Keratinocyte (primary cell): ENCODE results near the gene SCFD2. TPM values are rescaled to one million over a fixed set of nuclear protein-coding genes. Genes with fewer than 3 reads are reported as not detected.

Source experiments
- DNase-seq: peaks from one replicate; pipeline ENCODE4 v3.0.0-alpha.2; 2011; ENCODE audit warnings: low read depth, missing footprints, low spot score
- FAIRE-seq: peaks from 2 replicates; lab custom pipeline; 2011; peaks lifted over from hg19 to GRCh38; lab: Jason Lieb, UNC
- H2AFZ ChIP-seq: 2 replicates; pipeline ENCODE4 v1.6.0; 2012; ENCODE audit warnings: low read length, control low read depth, inconsistent platforms; ENCODE audit not compliant: control insufficient read depth
- H3K27ac ChIP-seq: 2 replicates; pipeline ENCODE4 v1.5.1; 2011; ENCODE audit warnings: low read length; ENCODE audit not compliant: control insufficient read depth, insufficient read depth
- H3K27me3 ChIP-seq: 3 replicates; pipeline ENCODE4 v1.6.0; 2011; ENCODE audit warnings: low read length; ENCODE audit not compliant: control insufficient read depth, insufficient read depth; ENCODE audit errors: extremely low read depth
- H3K36me3 ChIP-seq, 2 experiments: 2 replicates in 1 of 2; 3 replicates in 1 of 2; pipeline ENCODE4 v1.5.1; 2011; ENCODE audit warnings: low read length in 2 of 2, mild to moderate bottlenecking in 1 of 2; ENCODE audit not compliant: control insufficient read depth in 2 of 2, insufficient read depth in 2 of 2; ENCODE audit errors: extremely low read depth in 1 of 2
- H3K4me1 ChIP-seq: 3 replicates; pipeline ENCODE4 v1.5.1; 2011; ENCODE audit warnings: low read length; ENCODE audit not compliant: control insufficient read depth, insufficient read depth; ENCODE audit errors: extremely low read depth
- H3K4me2 ChIP-seq: 3 replicates; pipeline ENCODE4 v1.6.0; 2011; ENCODE audit warnings: low read depth, low read length; ENCODE audit not compliant: control insufficient read depth, insufficient read depth; ENCODE audit errors: extremely low read depth
- H3K4me3 ChIP-seq, 3 experiments: fragments of 200-600 bp in 1 of 3; sonication (generic) in 1 of 3; 2 replicates in 2 of 3; 3 replicates in 1 of 3; pipeline ENCODE4 v1.5.1; 2011 to 2016; ENCODE audit warnings: low read length in 3 of 3, mild to moderate bottlenecking in 3 of 3, control low read depth in 2 of 3, inconsistent platforms in 1 of 3, low read depth in 1 of 3, mixed read lengths in 1 of 3, mixed run types in 1 of 3, moderate library complexity in 1 of 3; ENCODE audit not compliant: control insufficient read depth in 2 of 3, insufficient read depth in 2 of 3; ENCODE audit errors: extremely low read depth in 1 of 3
- H3K79me2 ChIP-seq: 2 replicates; pipeline ENCODE4 v1.6.0; 2012; ENCODE audit warnings: low read length; ENCODE audit not compliant: control insufficient read depth, insufficient read depth
- H3K9ac ChIP-seq: 3 replicates; pipeline ENCODE4 v1.6.0; 2011; ENCODE audit warnings: low read length; ENCODE audit not compliant: control insufficient read depth, insufficient read depth; ENCODE audit errors: extremely low read depth
- H3K9me1 ChIP-seq: 3 replicates; pipeline ENCODE4 v1.6.0; 2011; ENCODE audit warnings: low read length; ENCODE audit not compliant: control insufficient read depth, insufficient read depth; ENCODE audit errors: extremely low read depth
- H3K9me3 ChIP-seq: 2 replicates; pipeline ENCODE4 v1.5.1; 2012; ENCODE audit warnings: low read depth, low read length; ENCODE audit not compliant: control insufficient read depth
- H4K20me1 ChIP-seq: 3 replicates; pipeline ENCODE4 v1.6.0; 2011; ENCODE audit warnings: low read length; ENCODE audit not compliant: control insufficient read depth, insufficient read depth; ENCODE audit errors: extremely low read depth
- EZH2 ChIP-seq: IDR thresholded peaks from one replicate; pipeline ENCODE4 v1.6.1; 2012; ENCODE audit warnings: inconsistent platforms, mild to moderate bottlenecking, low read length, moderate library complexity
- dilution Hi-C: fragments of 300-500 bp; cut with MboI; formaldehyde crosslinking; loops from one replicate; pipeline ENCODE4 v1.7.0; 2020; ENCODE audit warnings: low sequenced_read_pairs; ENCODE audit not compliant: extremely low pct_ligation_motif_present
- polyA plus RNA-seq, 5 experiments: library from polyadenylated mRNA; depleted of rRNA in 3 of 5; stranded (reverse) in 3 of 5; stranded (forward) in 1 of 5; unstranded in 1 of 5; fragments of >200 nt; gene quantifications; 1 replicate in 1 of 5; 2 replicates in 3 of 5; 3 replicates in 1 of 5; pipeline versions ENCODE4 v1.2.1 to v1.2.3, GENCODE V29; 2011 to 2012; ENCODE audit warnings: missing spikeins in 2 of 5, low read depth in 1 of 5, low replicate concordance in 1 of 5
- TF ChIP-seq, protein P1 (sequence below), 3 experiments: IDR thresholded peaks in 1 of 3; conservative IDR thresholded peaks in 1 of 3; optimal IDR thresholded peaks in 1 of 3; 2 replicates in 2 of 3; 3 replicates in 1 of 3; pipeline versions ENCODE3 to v1.5.1; 2011; ENCODE audit warnings: low read length in 3 of 3, mild to moderate bottlenecking in 3 of 3, moderate library complexity in 2 of 3, control low read depth in 1 of 3, inconsistent platforms in 1 of 3; ENCODE audit not compliant: insufficient read depth in 2 of 3; ENCODE audit errors: extremely low read depth in 1 of 3

Gene SCFD2
- polyA plus RNA-seq, 1 donor (not counting 4 experiments of a cell fraction or from before 2014, with no cell fraction given): 13.9 TPM

DNA sequence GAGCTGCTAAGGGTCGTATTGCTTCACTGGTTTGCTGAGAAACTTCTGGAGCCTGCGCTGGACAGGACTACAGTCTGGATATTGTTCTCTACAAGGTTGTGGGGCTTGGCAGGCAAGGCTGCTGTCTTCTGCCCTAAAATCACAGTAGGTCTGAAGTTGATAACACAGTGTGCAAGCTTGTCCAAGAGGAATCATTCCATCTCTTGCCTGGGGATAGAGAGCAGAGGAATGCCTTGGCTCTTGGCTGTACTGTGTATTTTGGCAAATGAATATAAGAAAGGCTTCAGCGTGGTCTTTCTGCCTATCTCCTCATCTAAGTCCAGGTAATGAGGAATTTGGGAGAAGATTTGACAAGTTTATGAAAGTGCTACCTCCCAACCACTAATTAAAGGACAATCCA lies 513.1 kb downstream of the SCFD2 start:
- peak; percentile 55 for FAIRE-seq

DNA sequence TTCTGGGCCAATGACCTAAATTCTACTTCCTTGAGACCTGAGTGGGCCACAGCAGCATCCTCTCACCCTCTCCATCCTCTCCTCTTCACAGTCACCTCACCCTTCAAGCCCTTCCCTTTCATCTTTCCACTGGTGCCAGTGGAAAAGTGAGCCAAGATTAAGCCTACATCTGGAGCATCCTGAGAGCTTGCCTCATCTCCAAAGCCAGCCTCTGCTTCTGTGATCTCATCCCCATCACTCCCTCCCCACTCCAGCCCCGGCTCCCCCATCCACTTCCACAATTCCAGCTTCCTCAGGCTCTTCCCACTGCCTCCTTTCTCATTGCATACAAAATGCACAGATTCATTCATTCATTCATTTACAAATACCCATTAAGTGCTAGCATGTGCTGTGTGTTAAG lies 513.8 kb downstream of the SCFD2 start:
- Histone ChIP-seq H4K20me1 (no peaks in the 10 kb centered on the region), H3K4me3 (no peak overlapping the region), H3K9ac (no peak overlapping the region), H3K27me3 (no peaks in the 10 kb centered on the region), H3K36me3 (no peaks in the 10 kb centered on the region), H3K9me3 (no peaks in the 10 kb centered on the region), H3K27ac (no peak overlapping the region), H2AFZ (no peak overlapping the region), H3K79me2 (no peaks in the 10 kb centered on the region), H3K4me1 (peaks cover 16% of the 10 kb centered on the region), H3K9me1 (no peaks in the 10 kb centered on the region), H3K4me2 (no peak overlapping the region)
- DNase-seq: no peak
- dilution Hi-C loops: no loop called here
- TF ChIP-seq EZH2: no peak
- TF ChIP-seq, protein P1, sequence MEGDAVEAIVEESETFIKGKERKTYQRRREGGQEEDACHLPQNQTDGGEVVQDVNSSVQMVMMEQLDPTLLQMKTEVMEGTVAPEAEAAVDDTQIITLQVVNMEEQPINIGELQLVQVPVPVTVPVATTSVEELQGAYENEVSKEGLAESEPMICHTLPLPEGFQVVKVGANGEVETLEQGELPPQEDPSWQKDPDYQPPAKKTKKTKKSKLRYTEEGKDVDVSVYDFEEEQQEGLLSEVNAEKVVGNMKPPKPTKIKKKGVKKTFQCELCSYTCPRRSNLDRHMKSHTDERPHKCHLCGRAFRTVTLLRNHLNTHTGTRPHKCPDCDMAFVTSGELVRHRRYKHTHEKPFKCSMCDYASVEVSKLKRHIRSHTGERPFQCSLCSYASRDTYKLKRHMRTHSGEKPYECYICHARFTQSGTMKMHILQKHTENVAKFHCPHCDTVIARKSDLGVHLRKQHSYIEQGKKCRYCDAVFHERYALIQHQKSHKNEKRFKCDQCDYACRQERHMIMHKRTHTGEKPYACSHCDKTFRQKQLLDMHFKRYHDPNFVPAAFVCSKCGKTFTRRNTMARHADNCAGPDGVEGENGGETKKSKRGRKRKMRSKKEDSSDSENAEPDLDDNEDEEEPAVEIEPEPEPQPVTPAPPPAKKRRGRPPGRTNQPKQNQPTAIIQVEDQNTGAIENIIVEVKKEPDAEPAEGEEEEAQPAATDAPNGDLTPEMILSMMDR (optimal IDR thresholded peaks at IDR 0.05 in 1 of 3, IDR thresholded peaks at IDR 0.05 in 1 of 3, conservative IDR thresholded peaks at IDR 0.05 in 1 of 3; ENCODE audit: extremely low read depth in 1 of 3, insufficient read depth in 2 of 3, low read length in 3 of 3): no peak
- no peak for FAIRE-seq

More for the DNA sequence above, 513.1 kb downstream of the SCFD2 start:
- Histone ChIP-seq H3K9ac (no peak overlapping the region), H3K79me2 (no peaks in the 10 kb centered on the region), H3K36me3 (no peaks in the 10 kb centered on the region), H2AFZ (peak overlapping the region; percentile 2), H3K27me3 (no peaks in the 10 kb centered on the region), H3K4me2 (no peak overlapping the region), H3K27ac (no peak overlapping the region), H3K9me1 (no peaks in the 10 kb centered on the region), H4K20me1 (no peaks in the 10 kb centered on the region), H3K9me3 (no peaks in the 10 kb centered on the region), H3K4me1 (peaks cover 15% of the 10 kb centered on the region), H3K4me3 (no peak overlapping the region)
- TF ChIP-seq, protein P1 (optimal IDR thresholded peaks at IDR 0.05 in 1 of 3, IDR thresholded peaks at IDR 0.05 in 1 of 3, conservative IDR thresholded peaks at IDR 0.05 in 1 of 3; ENCODE audit: extremely low read depth in 1 of 3, insufficient read depth in 2 of 3, low read length in 3 of 3): no peak
- TF ChIP-seq EZH2: no peak
- no peak for DNase-seq
- dilution Hi-C loops: no loop called here
